Hepatocyte (in vitro differentiated cells): ENCODE data around the gene SLC25A31. TPM values are rescaled to one million over a fixed set of nuclear protein-coding genes. Genes with fewer than 3 reads are reported as not detected.

ENCODE experiments used
- DNase-seq: peaks from one replicate; pipeline ENCODE4 v3.0.0-alpha.2; 2016; ENCODE audit warnings: low spot score
- H2AFZ ChIP-seq: fragments of 200-600 bp; sonication (generic); 2 replicates; pipeline ENCODE4 v1.6.0; 2016; ENCODE audit warnings: antibody characterized with exemption, mild to moderate bottlenecking
- H3K27ac ChIP-seq: fragments of 200-600 bp; sonication (generic); 2 replicates; pipeline ENCODE4 v1.5.1; 2016; ENCODE audit warnings: mild to moderate bottlenecking
- H3K27me3 ChIP-seq: fragments of 200-600 bp; sonication (generic); 2 replicates; pipeline ENCODE4 v1.6.1; 2016
- H3K36me3 ChIP-seq: fragments of 200-600 bp; sonication (generic); replicated peaks from 2 replicates; pipeline ENCODE4 v1.5.1; 2016; ENCODE audit warnings: low read depth; ENCODE audit not compliant: insufficient read depth
- H3K4me1 ChIP-seq: fragments of 200-600 bp; sonication (generic); 2 replicates; pipeline ENCODE4 v1.5.1; 2016; ENCODE audit warnings: mild to moderate bottlenecking, moderate library complexity; ENCODE audit not compliant: insufficient read depth
- H3K4me2 ChIP-seq: fragments of 200-600 bp; sonication (generic); 2 replicates; pipeline ENCODE4 v1.6.0; 2016
- H3K4me3 ChIP-seq: fragments of 200-600 bp; sonication (generic); 2 replicates; pipeline ENCODE4 v1.5.1; 2016; ENCODE audit warnings: mild to moderate bottlenecking
- H3K79me2 ChIP-seq: fragments of 200-600 bp; sonication (generic); 2 replicates; pipeline ENCODE4 v1.6.0; 2017; ENCODE audit warnings: mild to moderate bottlenecking
- H3K9me2 ChIP-seq: fragments of 200-600 bp; sonication (generic); replicated peaks from 2 replicates; pipeline ENCODE4 v1.6.0; 2017; ENCODE audit warnings: mild to moderate bottlenecking; ENCODE audit not compliant: insufficient read depth
- H3K9me3 ChIP-seq: fragments of 200-600 bp; sonication (generic); 2 replicates; pipeline ENCODE4 v1.5.1; 2016; ENCODE audit warnings: low read depth, mild to moderate bottlenecking
- H4K20me1 ChIP-seq: fragments of 200-600 bp; sonication (generic); 2 replicates; pipeline ENCODE4 v1.6.0; 2016; ENCODE audit warnings: mild to moderate bottlenecking; ENCODE audit not compliant: insufficient read depth, poor library complexity, severe bottlenecking
- EZH2 ChIP-seq: fragments of 200-600 bp; sonication (generic); IDR thresholded peaks from 2 replicates; pipeline ENCODE4 v1.6.1; 2016; ENCODE audit warnings: antibody characterized with exemption, mild to moderate bottlenecking, borderline replicate concordance
- EZH2phosphoT487 ChIP-seq: fragments of 200-600 bp; sonication (generic); IDR thresholded peaks from one replicate; pipeline ENCODE4 v1.6.1; 2018; ENCODE audit warnings: antibody characterized with exemption, mild to moderate bottlenecking, low read depth, moderate library complexity; ENCODE audit not compliant: unreplicated experiment, severe bottlenecking
- WGBS: methylation state at CpG from one replicate; pipeline ENCODE4 v1.1.6; 2016; ENCODE audit warnings: low lambda C conversion rate; ENCODE audit errors: missing lambda C conversion rate; 5-methylcytosine and 5-hydroxymethylcytosine counted together
- polyA plus RNA-seq: library from polyadenylated mRNA; unstranded; fragments of >200 nt; fragmentation: Nextera tagmentation; extraction: Ambion mirVana; gene quantifications from 2 replicates; pipeline ENCODE4 v1.2.1, GENCODE V29; 2016
- total RNA-seq: library from RNA; depleted of rRNA; stranded (reverse); fragments of >200 nt; gene quantifications from 2 replicates; pipeline ENCODE4 v1.2.3, GENCODE V29; 2014
- TF ChIP-seq, protein P1 (sequence below): fragments of 200-600 bp; sonication (generic); IDR thresholded peaks from 2 replicates; pipeline ENCODE4 v1.5.1; 2016; ENCODE audit warnings: antibody characterized with exemption, mild to moderate bottlenecking; ENCODE audit not compliant: poor library complexity

Gene SLC25A31
- total and polyA plus RNA-seq, 2 experiments from 2014 or later, result not detected

DNA sequence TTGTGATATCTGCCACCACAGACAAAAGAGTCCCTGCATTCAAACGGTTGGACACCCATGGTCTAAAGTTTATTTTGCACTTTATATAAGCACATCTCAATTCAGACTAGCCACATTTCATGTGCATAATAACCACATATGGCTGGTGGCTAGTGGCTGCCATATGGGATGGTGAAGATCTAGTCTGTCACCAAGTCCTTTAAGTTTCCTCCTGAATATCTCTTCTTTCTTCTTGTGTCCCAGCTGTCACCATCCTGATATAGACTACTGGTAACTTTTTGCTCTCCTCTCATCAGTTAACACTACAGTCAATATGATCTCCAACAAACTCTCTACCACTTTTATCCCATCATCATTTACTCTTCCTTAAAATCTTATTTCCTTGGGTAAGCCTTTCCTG lies 61.2 kb downstream of the SLC25A31 start:
- DNase-seq, result no peak
- 88% methylated on average over 1 of the region's 1 CpG for WGBS
- no peaks in the 10 kb centered on the region for H3K9me2 ChIP-seq

DNA sequence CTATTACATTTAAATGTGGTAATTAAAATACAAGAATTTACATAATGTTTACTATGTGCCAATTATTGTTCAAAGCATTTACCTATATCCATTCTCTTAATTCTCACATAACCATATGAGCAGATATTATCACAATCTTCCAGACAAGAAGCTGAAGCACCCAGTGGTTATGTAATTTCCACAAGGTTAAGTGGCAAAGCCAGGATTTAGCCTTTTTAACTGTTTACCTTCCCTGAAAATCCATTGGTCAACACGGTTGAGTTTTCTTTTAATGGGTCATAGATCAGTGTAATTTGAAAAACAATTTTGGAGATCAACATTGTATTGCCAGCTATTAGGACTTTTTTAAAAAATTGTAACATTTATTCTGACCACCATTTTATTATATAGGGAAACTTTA lies 63.3 kb downstream of the SLC25A31 start:
- Histone ChIP-seq H3K79me2 (no peaks in the 10 kb centered on the region), H3K27me3 (no peaks in the 10 kb centered on the region), H3K4me2 (no peak overlapping the region), H3K36me3 (no peaks in the 10 kb centered on the region), H2AFZ (no peak overlapping the region), H4K20me1 (no peaks in the 10 kb centered on the region), H3K27ac (no peak overlapping the region), H3K4me3 (no peak overlapping the region), H3K4me1 (no peaks in the 10 kb centered on the region), H3K9me3 (no peaks in the 10 kb centered on the region), H3K9me2 (no peaks in the 10 kb centered on the region)
- 76% methylated on average over 1 of the region's 1 CpG for WGBS
- TF ChIP-seq, protein P1, sequence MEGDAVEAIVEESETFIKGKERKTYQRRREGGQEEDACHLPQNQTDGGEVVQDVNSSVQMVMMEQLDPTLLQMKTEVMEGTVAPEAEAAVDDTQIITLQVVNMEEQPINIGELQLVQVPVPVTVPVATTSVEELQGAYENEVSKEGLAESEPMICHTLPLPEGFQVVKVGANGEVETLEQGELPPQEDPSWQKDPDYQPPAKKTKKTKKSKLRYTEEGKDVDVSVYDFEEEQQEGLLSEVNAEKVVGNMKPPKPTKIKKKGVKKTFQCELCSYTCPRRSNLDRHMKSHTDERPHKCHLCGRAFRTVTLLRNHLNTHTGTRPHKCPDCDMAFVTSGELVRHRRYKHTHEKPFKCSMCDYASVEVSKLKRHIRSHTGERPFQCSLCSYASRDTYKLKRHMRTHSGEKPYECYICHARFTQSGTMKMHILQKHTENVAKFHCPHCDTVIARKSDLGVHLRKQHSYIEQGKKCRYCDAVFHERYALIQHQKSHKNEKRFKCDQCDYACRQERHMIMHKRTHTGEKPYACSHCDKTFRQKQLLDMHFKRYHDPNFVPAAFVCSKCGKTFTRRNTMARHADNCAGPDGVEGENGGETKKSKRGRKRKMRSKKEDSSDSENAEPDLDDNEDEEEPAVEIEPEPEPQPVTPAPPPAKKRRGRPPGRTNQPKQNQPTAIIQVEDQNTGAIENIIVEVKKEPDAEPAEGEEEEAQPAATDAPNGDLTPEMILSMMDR, result no peak
- TF ChIP-seq EZH2phosphoT487 (no peak), EZH2 (no peak)
- no peak for DNase-seq

More for the DNA sequence above, 61.2 kb downstream of the SLC25A31 start:
- no peaks in the 10 kb centered on the region for H3K36me3 ChIP-seq
- H3K79me2 ChIP-seq, result no peaks in the 10 kb centered on the region
- H3K27me3 ChIP-seq, result no peaks in the 10 kb centered on the region
- H3K27ac ChIP-seq, result no peak overlapping the region
- no peak overlapping the region for H3K4me2 ChIP-seq
- TF ChIP-seq, protein P1, result no peak
- TF ChIP-seq EZH2phosphoT487, result no peak
- TF ChIP-seq EZH2, result no peak
- H4K20me1 ChIP-seq, result no peaks in the 10 kb centered on the region
- no peak overlapping the region for H3K4me3 ChIP-seq
- H3K4me1 ChIP-seq, result no peaks in the 10 kb centered on the region
- H2AFZ ChIP-seq, result no peak overlapping the region
- H3K9me3 ChIP-seq, result no peaks in the 10 kb centered on the region

GRCh38 chr4:127799711-127800110 lies 69.5 kb downstream of the SLC25A31 start:
- no peak for TF ChIP-seq EZH2
- no peak for TF ChIP-seq EZH2phosphoT487
- TF ChIP-seq, protein P1, result no peak
- no peak overlapping the region for H3K4me3 ChIP-seq
- no peaks in the 10 kb centered on the region for H3K79me2 ChIP-seq
- H3K27ac ChIP-seq, result no peak overlapping the region
- H4K20me1 ChIP-seq, result no peaks in the 10 kb centered on the region
- no peak for DNase-seq
- no peaks in the 10 kb centered on the region for H3K27me3 ChIP-seq
- no peaks in the 10 kb centered on the region for H3K9me3 ChIP-seq
- no peak overlapping the region for H2AFZ ChIP-seq
- H3K9me2 ChIP-seq, result no peaks in the 10 kb centered on the region
- no peak overlapping the region for H3K4me2 ChIP-seq
- no peaks in the 10 kb centered on the region for H3K36me3 ChIP-seq
- no peaks in the 10 kb centered on the region for H3K4me1 ChIP-seq

DNA sequence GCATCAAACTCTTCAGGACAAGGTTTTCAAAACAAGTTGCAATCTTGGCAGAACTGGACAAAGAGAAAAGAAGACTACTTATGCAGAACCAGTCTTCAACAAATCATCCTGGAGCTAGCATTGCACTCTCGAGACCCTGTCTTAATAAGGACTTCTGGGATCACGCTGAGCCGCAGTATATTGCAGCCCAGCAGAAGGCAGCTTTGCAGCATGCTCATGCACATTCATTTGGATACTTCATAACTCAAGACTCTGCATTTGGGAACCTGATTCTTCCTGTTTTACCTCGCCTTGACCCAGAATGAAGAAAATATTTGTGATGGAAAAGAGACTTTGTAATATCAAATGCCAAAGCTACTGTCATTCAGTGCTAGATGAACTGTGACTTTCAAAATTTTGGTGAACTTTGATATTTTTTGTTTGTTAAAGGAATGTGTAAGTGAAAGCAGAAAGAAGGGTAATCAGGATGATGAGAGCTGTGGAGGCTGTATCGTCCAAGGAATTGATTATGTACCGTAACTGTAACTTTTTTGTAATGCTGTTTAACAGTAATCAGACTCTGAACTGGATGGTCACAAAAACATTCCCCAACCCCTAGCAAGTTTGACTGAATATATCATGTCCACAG lies 79.1 kb downstream of the SLC25A31 start:
- Histone ChIP-seq H3K79me2 (no peaks in the 10 kb centered on the region), H3K27ac (no peak overlapping the region), H3K9me2 (no peaks in the 10 kb centered on the region), H3K27me3 (no peaks in the 10 kb centered on the region), H3K36me3 (no peaks in the 10 kb centered on the region), H2AFZ (no peak overlapping the region), H3K9me3 (no peaks in the 10 kb centered on the region), H4K20me1 (no peaks in the 10 kb centered on the region), H3K4me1 (no peaks in the 10 kb centered on the region), H3K4me2 (no peak overlapping the region), H3K4me3 (no peak overlapping the region)
- TF ChIP-seq, protein P1, result no peak
- no peak for TF ChIP-seq EZH2phosphoT487
- DNase-seq, result peak; percentile 12
- 82% methylated on average over 6 of the region's 6 CpGs for WGBS
